GM23338 (cell line): ENCODE results near the gene ANKRD44.
"Not testable (repeated sequence)": the region's sequence is repeated elsewhere in the genome, so short reads cannot be mapped to it uniquely, and the experiment has no call there.

Source experiments
- CREB1 ChIP-seq: fragments of 250-450 bp; sonication (Bioruptor Pico); IDR thresholded peaks from 2 replicates; pipeline ENCODE4 v1.5.0; 2020; ENCODE audit warnings: low read depth, mild to moderate bottlenecking, moderate library complexity
- CTCF ChIP-seq, 2 experiments: fragments of 200-600 bp in 1 of 2; sonication (generic) in 1 of 2; conservative IDR thresholded peaks; 2 replicates each; pipeline versions ENCODE4 v1.5.1 to v1.6.1; 2016 to 2017; ENCODE audit warnings: antibody characterized with exemption in 2 of 2, low read depth in 2 of 2, mild to moderate bottlenecking in 2 of 2, moderate library complexity in 1 of 2
- ETS1 ChIP-seq: IDR thresholded peaks from 2 replicates; pipeline ENCODE4 v1.6.1; 2016; ENCODE audit warnings: antibody characterized with exemption
- EZH2 ChIP-seq: fragments of 200-600 bp; sonication (generic); IDR thresholded peaks from one replicate; pipeline ENCODE4 v1.8.0; 2017; ENCODE audit warnings: antibody characterized with exemption, mild to moderate bottlenecking, low read depth; ENCODE audit not compliant: unreplicated experiment
- EZH2phosphoT487 ChIP-seq: fragments of 200-600 bp; sonication (generic); IDR thresholded peaks from one replicate; pipeline ENCODE4 v1.8.1; 2018; ENCODE audit warnings: antibody characterized with exemption; ENCODE audit not compliant: unreplicated experiment
- JUNB ChIP-seq: IDR thresholded peaks from one replicate; pipeline ENCODE4 v1.6.1; 2016; ENCODE audit warnings: antibody characterized with exemption; ENCODE audit not compliant: unreplicated experiment
- NANOG ChIP-seq: IDR thresholded peaks from 2 replicates; pipeline ENCODE4 v1.6.1; 2016; ENCODE audit warnings: antibody characterized with exemption, borderline replicate concordance
- POLR2AphosphoS5 ChIP-seq: IDR thresholded peaks from 2 replicates; pipeline ENCODE4 v1.6.1; 2016; ENCODE audit warnings: antibody characterized with exemption, low read depth
- REST ChIP-seq: IDR thresholded peaks from one replicate; pipeline ENCODE4 v1.6.1; 2018; ENCODE audit warnings: antibody characterized with exemption; ENCODE audit not compliant: unreplicated experiment
- STAT1 ChIP-seq: IDR thresholded peaks from one replicate; pipeline ENCODE4 v1.6.1; 2016; ENCODE audit warnings: antibody characterized with exemption; ENCODE audit not compliant: unreplicated experiment
- ZNF114 ChIP-seq: fragments of 250-450 bp; sonication (Bioruptor Pico); IDR thresholded peaks from 2 replicates; pipeline ENCODE4 v1.5.0; 2020; ENCODE audit warnings: mild to moderate bottlenecking, moderate library complexity
- ZNF331 ChIP-seq: fragments of 250-450 bp; sonication (Bioruptor Pico); IDR thresholded peaks from 2 replicates; pipeline ENCODE4 v1.5.0; 2020; ENCODE audit warnings: low read depth, mild to moderate bottlenecking, moderate library complexity
- ZNF462 ChIP-seq: fragments of 250-450 bp; sonication (Bioruptor Pico); IDR thresholded peaks from 2 replicates; pipeline ENCODE4 v1.5.0; 2020; ENCODE audit warnings: mild to moderate bottlenecking, moderate library complexity

- not testable (repeated sequence) for TF ChIP-seq CTCF (conservative IDR thresholded peaks at IDR 0.05; ENCODE audit: low read depth in 2 of 2); EZH2phosphoT487; NANOG; EZH2; POLR2AphosphoS5; JUNB; CREB1; REST; ZNF114 (CRISPR knock-in tag); ETS1; ZNF331 (CRISPR knock-in tag); ZNF462 (CRISPR knock-in tag); STAT1
These were observed 70.6 kb downstream of the ANKRD44 start for GRCh38 chr2:197240018-197240417.
